ENCODE measurements around the gene WWOX.

The WWOX gene

DNA sequence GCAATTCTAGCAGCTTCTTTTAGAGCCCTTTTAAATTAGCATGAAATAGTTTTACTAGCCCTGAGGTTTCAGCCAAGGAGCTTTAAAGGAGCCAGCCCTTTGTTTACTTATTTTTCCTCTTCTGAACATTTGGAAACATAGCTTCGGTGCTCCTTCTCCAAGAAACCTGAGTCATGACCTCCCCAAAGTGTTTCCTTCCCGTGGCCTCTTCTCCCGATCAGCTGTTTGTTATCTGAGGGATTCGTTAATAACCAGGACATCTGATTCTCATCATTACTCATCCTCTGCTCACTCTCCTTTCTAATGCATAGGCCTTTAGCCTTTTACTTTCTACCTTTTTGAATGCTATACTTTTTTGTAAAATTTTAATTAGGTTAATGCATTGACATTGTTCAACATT is 204.5 kb downstream of the WWOX start:
- no peak for DNase-seq (ENCODE audit: low read depth)

DNA sequence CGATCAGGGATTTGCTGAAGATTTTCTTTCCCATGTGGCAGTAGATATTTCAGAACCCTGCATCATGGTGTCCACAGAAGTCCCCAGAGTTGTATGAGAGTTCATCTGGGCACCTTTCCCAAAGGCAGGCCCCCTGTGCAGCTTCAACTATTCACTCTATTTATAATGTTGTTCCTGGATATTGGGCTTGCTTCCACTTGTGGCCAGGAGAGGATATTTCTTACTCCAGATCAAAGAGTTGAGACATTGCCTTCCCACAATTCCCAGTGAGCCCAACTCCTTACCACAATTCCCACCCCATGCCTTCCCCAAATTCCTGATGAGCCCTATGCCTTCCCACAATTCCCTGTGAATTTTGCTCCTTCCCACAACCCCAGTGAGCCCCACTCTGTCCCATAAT is 206.9 kb downstream of the WWOX start:
- DNase-seq (ENCODE audit: low read depth) = no peak

GRCh38 chr16:78307824-78308528 is 208.5 kb downstream of the WWOX start:
- no peak for DNase-seq (ENCODE audit: low read depth)

- DNase-seq (ENCODE audit: low read depth) = no peak
Observed at GRCh38 chr16:78309763-78310162, 210.3 kb downstream of the WWOX start.

DNA sequence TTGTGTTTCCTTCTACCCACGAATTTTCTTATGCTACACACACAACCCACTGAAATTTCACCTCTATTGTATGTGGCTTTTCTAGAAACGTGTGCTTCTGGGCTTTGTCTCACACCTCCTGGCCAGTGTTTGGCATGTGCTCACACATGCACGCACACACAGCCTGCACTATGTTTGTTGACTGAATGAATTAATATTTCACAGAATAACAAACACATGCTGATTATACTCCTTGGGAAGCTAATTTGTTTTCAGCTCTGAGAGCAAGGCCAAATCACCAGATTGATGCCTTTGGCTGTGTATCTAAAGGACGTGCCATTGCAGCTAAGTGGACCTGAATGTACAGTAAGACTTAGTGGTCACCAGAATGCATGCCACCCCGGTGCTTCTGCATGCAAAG is 210.7 kb downstream of the WWOX start:
- no peak for DNase-seq (ENCODE audit: low read depth)

- no peak for DNase-seq (ENCODE audit: low read depth)
Observed at GRCh38 chr16:78310990-78311561, 211.6 kb downstream of the WWOX start.

- DNase-seq (ENCODE audit: low read depth) = no peak
Observed at GRCh38 chr16:78311831-78312230, 212.4 kb downstream of the WWOX start.

GRCh38 chr16:78317564-78318240 is 218.2 kb downstream of the WWOX start:
- no peak for DNase-seq (ENCODE audit: low read depth)

DNA sequence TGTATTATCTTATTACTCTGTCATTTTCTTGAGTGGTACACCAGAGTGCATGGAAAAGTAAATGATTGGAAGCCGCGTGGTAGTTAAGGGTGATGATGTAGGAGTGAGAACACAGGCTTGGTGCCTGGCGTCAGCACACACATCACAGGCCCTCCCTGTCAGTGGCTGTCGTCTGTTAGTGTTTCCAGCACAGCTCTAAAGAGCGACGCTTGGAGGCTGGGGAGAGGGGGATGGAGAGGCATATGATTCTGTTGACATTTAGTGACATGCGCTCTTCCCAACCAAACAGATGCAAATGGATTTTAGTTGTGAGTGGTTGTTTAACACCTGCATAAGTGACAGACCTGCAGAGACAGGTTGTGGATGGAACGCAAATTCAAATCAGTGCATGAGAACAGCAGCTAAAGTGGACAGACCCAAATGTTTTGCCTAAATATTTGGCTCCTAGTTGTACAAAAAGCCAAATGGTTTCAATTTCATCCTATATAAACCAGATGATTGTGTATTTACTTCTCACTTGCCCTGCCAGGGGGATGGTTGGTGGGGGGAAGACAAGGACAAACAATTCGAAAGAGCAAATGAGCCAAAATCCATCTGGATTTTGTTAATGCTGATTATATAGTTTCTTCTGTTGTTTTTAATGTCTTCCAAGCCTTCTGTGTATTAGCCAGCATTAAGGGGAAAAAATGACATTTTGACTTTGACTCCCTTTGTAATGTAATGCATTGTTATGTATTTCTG is 222.3 kb downstream of the WWOX start:
- DNase-seq (ENCODE audit: low read depth) = no peak

DNA sequence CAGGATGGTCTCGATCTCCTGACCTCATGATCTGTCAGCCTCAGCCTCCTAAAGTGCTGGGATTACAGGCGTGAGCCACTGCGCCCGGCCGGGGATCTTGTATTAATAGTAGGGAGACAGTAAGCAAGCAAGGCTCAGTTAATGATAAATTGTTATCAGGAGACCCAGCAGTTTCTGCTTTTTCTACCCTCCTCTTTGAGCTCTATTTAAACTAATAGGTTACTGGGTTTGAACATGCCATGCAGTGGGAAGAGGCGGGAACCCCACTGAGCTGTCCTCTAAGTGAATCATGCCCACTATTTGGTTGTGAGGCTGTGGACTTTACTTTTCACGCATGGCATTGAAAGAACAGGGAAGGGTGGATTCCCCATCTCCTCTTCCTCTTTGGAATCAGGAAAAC is 223.9 kb downstream of the WWOX start:
- no peak for DNase-seq (ENCODE audit: low read depth)

DNA sequence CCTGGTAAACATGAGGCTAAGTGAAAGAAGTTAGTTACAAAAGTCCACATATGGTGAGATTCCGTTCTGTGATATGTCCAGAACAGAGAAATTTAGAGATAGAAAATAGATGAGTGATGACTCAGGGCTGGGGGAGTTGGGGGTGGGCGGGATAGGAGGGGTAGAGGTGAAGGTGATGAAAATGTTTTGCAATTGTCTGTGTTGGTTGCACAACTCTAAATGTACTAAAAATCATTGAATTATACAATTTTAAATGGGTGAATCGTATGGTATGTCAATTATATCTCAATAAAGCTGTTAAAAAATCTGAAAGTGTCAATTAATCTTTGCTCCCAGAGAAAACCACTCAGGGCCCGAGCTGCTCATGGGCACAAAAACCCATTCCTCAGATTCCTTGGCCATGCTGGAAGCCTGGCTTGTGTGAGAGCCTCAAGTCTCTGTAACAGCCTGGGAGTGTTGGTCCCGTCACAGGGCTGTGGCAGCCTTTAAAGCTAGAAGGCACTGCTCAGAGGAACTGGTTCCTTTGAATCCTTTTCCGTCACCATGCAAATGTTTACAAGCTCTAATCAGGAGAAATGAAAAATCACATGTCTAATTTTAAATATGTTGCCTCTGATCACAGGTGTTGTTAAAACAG is 225.3 kb downstream of the WWOX start:
- DNase-seq (ENCODE audit: low read depth) = no peak

GRCh38 chr16:78325468-78326352 is 226.3 kb downstream of the WWOX start:
- DNase-seq (ENCODE audit: low read depth) = no peak

GRCh38 chr16:78326731-78327130 is 227.3 kb downstream of the WWOX start:
- no peak for DNase-seq (ENCODE audit: low read depth)

DNA sequence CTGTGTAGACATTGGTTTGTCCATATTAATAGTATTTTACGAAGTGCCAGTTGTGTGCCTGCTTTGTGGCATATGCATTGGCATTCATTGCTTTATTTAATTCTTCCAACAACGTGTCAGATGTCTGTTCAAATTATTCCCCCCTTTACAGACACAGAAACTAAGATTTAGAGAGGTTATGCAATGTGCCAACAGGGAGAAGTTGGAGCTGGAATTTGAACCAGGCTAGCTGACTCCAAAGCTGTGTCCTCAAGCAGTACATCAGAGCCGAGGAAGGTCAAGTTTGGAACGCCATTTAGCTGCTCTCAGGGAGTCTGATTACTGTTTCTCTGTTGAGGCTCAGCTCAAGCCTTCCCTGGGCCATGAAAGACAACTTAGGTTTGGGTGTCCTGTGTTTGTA is 232.3 kb downstream of the WWOX start:
- no peak for DNase-seq (ENCODE audit: low read depth)

GRCh38 chr16:78333808-78334207 is 234.4 kb downstream of the WWOX start:
- DNase-seq (ENCODE audit: low read depth) = no peak

DNA sequence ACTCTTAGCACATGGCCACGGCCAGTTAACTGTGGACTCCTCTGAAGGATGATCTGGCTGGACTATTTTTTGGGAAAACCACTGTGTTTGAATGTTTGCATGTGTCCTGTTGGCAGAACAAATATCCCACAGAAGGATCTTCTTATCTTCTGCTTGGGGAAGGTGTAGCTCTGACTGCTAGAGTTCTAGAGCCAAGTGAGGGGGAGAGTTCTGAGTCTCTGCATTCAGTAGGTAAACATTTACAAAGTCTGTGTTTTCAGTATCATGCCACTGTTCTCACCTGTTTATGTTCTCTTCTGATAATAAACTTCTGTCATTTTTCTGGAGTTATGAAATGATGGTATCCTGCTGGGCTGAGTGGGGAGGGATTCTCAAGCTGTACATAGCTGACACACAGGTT is 241.1 kb downstream of the WWOX start:
- no peak for DNase-seq (ENCODE audit: low read depth)

DNA sequence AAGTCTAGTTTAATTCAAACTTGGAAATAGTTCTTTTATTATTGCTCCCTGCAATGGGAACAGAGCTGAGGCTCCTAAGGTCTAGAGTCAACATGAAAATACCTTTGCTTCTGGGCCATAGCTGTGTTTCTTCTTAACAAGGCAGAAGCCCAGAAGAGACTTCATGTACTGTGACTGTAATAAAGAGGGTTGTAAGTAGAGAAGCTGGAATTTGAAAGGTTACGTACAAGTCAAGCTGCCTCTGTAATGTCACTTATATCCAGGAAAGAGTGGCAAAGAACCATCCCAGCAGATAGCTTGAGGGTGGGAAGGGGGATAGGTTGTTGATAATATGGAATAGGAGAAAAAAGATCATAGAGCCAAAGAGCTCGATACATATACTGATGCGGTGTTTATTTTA is 248.6 kb downstream of the WWOX start:
- DNase-seq (ENCODE audit: low read depth) = no peak

- DNase-seq (ENCODE audit: low read depth) = no peak
Observed at GRCh38 chr16:78348886-78349285, 249.4 kb downstream of the WWOX start.

DNA sequence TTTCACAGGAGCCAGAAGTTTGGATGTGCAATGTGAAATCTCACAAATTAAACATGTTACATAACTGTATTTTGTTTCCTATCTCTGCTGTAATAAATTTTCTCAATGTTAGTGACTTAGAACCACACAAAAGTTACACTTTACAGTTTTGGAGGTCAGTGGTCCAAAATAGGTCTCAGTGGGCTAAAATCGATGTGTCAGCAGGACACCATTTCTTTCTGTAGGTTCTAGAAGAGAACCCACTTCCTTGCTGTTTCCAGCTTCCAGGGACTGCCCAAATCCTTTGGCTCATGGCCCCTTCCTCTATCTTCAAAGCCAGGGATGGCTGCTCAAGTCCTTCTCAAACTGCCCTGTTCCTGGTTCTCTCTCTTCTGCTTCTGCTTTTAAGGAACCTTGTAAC is 252.7 kb downstream of the WWOX start:
- no peak for DNase-seq (ENCODE audit: low read depth)

- DNase-seq (ENCODE audit: low read depth) = no peak
Observed at GRCh38 chr16:78353640-78354275, 254.3 kb downstream of the WWOX start.

All from activated T-helper 9 cell treated with anti-CD3 and anti-CD28 coated beads, Interleukin-2, amount 50 U/mL, for 16 hours (primary cell).